GM12892 (cell line): ENCODE data around the gene SPIRE1.

ENCODE experiments used
- POLR2A ChIP-seq: IDR thresholded peaks from 2 replicates; pipeline ENCODE4 v1.6.1; 2011; ENCODE audit warnings: low read depth, low read length, control low read depth
- POLR2AphosphoS5 ChIP-seq: IDR thresholded peaks from 2 replicates; pipeline ENCODE4 v1.6.1; 2011; ENCODE audit warnings: low read depth, low read length, control low read depth
- TAF1 ChIP-seq: IDR thresholded peaks from 2 replicates; pipeline ENCODE4 v1.6.1; 2011; ENCODE audit warnings: low read depth, mild to moderate bottlenecking, control low read depth, low read length, borderline replicate concordance

DNA sequence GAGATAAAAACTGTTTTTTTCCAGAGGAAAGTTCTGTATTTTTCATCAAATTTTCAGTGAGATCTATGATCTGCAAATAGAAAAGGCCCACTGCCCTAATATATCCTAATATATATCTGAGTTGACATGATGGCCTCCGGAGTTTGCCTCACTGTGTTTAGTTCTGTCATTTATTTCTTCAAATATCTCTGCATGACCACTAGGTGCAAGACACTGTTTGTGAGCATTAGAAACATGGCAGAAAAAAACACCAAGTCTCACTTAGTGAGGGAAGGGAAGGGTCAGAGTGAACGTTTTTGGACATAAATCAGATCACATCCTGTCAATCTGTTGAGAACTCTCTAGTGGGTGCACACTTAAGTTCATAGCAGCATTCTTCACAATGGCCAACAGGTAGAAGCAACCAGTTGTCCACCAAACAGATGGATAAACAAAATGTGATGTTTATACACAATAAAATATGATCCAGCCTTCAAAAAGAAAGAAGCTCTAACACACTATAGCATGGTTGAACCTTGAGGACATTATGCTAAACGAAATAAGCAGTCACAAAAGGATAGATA lies 53.4 kb downstream of the SPIRE1 start:
- TF ChIP-seq POLR2A (no peak), POLR2AphosphoS5 (no peak), TAF1 (no peak)
